SH-SY5Y (cell line): ENCODE data around the gene TMED7.

Source experiments
- GATA2 ChIP-seq: IDR thresholded peaks from 2 replicates; pipeline ENCODE4 v1.6.1; 2011; ENCODE audit warnings: mild to moderate bottlenecking, low read depth, low read length
- GATA3 ChIP-seq: IDR thresholded peaks from 2 replicates; pipeline ENCODE4 v1.6.1; 2011; ENCODE audit warnings: low read depth, mild to moderate bottlenecking, low read length, moderate library complexity

The TMED7 gene

DNA sequence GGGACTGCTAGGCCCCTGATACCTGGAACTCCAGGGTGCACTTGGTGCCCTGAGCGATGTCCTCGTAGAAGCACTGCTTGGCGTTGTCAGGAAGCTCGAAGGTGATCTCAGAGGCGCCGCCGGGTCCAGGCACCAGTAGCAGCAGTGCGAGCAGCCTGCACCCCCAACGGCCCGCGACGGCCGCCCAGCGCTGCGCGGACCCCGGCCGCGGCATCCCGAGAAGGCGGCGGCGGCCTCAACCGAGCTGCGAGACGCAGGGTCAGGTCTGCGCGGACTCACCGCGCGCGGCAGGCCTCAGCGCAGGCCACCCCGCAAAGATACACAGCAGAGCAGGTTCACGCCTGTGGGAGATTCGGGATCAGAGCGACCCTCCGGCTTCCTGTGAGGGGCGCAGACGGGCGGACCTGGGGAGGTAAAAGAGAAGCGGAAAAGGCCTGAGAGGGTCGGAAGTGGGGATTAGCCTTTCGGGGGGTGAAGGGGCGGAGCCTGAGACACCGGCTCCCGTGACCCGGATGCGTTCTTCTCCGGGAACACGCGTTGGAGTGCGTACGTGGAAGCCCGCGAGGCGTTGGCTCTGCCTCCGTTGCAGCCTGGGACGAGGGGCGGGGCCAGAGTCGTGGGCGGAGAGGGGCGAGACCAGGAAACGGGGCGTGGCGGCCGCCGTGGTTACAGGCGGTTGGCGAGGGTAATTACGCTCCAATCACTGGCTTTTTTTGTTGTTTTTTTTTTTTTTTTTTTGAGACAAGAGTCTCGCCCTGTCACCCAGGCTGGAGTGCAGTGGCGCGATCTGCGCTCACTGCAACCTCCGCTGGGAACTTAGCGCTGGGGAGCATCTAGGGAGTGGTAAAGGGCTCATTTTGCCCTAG, at the start of gene TMED7:
TMED7 (minus strand) TSS at position 458 of the 866 bp plus-strand sequence; CDS start at position 214, 244 bp downstream.
- TF ChIP-seq GATA3 = no peak
- TF ChIP-seq GATA2 = no peak; the same call in 1 of the 2 replicates

DNA sequence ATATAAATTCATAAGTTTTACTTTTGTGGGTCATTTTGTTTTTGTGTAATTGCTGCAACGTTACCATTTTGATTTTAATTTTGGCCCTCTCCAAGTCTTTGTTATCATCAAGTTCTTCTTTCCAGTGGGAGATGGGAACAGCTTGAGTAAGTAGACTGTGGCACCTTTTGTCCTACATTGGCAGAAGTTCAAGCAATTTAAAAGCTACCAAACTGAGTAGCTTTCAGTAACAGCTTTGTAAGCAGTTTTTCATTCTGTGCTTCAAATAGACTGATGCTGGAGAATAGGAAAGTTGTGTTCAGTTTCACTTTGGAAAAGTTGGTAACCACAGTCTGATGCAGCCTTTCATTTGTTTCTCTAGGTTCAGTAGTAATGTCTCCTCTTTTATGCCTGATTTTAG, 47.8 kb upstream of the TMED7 start:
- TF ChIP-seq GATA3 (no peak), GATA2 (no peak)

DNA sequence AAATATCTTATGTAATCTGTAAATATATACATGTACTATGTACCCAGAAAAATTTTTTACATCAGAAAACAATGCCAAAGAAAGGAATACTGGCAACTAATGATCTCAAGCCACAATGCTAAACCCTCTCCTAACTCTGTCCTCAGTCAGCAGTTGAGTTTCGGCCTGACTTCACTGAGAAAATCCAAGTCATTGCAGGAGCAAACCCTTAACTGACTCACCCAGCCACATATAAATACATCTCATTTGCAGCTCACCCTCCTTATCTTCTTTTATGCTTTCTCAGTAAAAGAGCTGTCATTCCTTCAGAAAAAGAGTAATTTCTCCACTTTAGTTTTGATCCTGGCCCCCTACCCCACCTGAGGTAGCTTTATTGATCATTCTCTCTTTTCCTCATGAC, 46.1 kb upstream of the TMED7 start:
- TF ChIP-seq GATA3 = no peak
- TF ChIP-seq GATA2 = no peak

- no peak for TF ChIP-seq GATA3
- no peak for TF ChIP-seq GATA2
Measured at GRCh38 chr5:115666023-115666422, 40.2 kb upstream of the TMED7 start.

GRCh38 chr5:115661563-115661962, 35.7 kb upstream of the TMED7 start:
- no peak for TF ChIP-seq GATA2
- no peak for TF ChIP-seq GATA3

- no peak for TF ChIP-seq GATA2
- no peak for TF ChIP-seq GATA3
Measured at GRCh38 chr5:115661101-115661500, 35.3 kb upstream of the TMED7 start.

DNA sequence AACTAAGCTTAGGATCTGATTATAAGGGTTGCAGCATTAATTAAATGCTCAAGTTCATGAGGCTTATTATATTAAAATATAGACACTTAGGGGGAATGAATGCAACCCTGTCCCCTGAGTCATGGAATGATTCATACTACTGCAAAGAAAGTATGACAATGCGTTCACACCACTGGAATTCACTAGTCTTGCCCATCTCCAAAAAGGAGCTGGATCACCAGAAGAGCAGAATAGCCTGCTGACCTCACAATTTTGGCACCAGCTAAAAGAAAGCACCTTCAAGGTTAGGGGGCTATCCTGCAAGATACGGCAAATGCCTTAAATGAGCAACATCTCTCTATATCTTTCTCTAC, 32.0 kb upstream of the TMED7 start:
- TF ChIP-seq GATA2 (no peak), GATA3 (no peak)

DNA sequence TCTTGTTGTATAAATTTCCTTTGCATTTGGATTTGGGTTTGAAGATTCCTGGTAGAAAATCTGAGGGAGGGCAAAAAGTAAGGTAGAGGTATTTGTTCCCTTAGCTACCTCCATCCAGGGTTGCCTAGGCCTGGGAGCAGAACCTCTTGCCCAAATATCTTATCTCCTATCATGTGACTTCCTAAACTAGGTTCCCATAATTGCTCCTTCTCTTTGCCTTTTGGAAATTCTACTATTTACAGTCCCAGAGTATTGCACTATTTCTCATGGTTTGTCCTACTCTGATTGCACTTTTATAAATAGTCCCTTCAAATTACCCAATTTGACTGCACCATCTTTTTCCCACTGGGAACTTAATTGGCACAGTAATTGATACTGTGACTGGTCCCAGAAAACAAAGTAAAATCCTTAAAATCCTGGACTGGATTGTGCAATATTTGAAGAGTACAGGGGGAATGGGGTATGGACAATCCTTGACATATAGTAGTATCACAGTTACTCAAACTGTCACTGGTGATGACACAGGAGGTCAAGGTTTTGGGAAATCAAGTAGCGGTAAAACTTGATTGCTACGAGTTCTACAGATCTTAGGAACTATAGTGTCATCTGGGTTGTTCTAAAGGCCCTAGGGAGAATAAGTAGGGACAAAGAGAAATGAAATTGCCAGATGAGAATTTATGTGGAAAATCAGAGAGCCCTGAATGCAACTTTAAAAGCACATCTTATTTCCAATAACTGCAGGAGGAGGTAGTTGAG, 31.5 kb upstream of the TMED7 start:
- TF ChIP-seq GATA2 = no peak
- TF ChIP-seq GATA3 = no peak

DNA sequence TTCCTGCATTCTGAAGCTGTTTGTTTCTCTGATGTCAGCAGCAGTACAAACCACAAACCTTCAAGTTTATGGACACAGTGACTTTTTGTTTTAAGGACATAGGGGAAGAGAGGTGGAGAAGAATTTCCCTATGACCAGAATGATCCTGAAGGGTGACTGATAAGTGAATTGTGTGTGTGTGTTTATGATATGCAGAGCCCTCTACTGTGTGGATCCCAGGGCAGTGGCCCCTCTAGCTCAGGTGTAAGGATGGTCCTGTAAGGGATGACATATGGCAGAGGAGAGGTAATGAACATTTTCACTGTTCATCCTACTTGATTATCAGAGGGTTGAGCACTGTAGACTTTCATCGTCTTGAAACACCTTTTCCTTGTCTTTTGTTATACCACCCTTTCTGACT, 30.6 kb upstream of the TMED7 start:
- TF ChIP-seq GATA3 (no peak), GATA2 (no peak)

- TF ChIP-seq GATA3 = no peak
- no peak for TF ChIP-seq GATA2
Measured at GRCh38 chr5:115655994-115656393, 30.2 kb upstream of the TMED7 start.

DNA sequence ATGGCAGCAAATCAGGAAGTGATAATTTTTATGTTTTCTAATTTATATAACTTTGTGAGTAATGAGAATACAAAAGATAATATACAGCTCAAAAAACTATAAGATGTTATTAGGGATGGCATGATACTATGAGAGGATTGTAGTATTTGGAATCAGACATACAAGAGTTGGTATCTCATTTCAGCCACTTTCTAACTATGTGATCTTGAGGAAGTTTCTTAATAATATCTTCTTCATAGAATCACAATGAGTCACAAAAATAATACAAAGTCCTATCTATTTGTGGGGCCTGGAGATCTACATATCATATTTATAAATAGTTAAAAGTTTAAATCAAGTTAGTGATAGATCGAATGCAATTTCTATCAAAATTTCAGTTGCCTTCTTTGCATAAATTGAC, 23.7 kb upstream of the TMED7 start:
- TF ChIP-seq GATA3 = no peak
- no peak for TF ChIP-seq GATA2

GRCh38 chr5:115648056-115648455, 22.2 kb upstream of the TMED7 start:
- TF ChIP-seq GATA2 (no peak), GATA3 (no peak)

- TF ChIP-seq GATA3 (no peak), GATA2 (no peak)
Measured at GRCh38 chr5:115644046-115644445, 18.2 kb upstream of the TMED7 start.

DNA sequence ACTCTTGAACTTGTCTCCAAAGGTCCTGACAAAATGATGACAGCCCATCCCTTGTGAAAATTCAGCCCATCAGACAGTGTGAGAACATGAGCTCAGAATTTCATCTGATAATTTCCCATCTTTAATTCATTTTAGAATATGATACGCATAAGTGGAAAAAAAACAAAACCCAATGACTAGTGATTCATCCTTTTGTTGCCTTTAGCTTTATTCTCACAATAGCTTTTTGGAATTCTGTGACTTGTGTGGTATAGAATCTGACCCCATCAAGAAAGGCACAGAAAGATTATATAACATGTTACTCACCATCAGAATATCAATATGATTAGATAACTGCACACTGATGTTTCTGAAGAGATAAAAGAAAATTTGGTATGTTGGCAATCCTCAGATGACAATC, 16.1 kb upstream of the TMED7 start:
- no peak for TF ChIP-seq GATA2
- TF ChIP-seq GATA3 = no peak

DNA sequence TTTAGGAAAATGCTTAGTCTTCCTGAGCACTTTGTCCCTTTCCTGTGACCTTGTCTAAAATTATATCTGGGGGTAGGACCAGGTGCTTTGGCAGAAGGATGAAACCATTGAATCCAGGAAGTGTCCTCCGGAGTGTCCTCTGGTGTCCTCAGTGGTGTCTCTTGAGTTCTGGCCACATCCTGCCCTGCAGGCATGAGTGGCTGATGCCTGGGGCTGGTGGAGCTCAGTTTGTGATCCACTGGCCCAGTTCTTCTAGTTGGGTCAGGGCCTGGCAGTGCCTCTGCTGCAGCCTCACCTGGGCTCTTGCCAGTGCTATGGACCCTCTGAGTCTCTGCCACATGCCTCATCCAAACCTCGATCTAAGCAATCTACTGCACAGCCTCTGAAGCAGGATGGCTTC, 14.4 kb upstream of the TMED7 start:
- TF ChIP-seq GATA3 (no peak), GATA2 (no peak)
